ENCODE measurements around the gene CYB5B.
A peak's percentile ranks its signal among the peaks of the same experiment; 100 is the strongest.

The CYB5B gene

GRCh38 chr16:69476920-69477443 lies 52.6 kb downstream of the CYB5B start:
- Mint-ChIP-seq H3K36me3 (ENCODE audit: low read depth) (peaks cover 2% of the 10 kb centered on the region), H3K27me3 (ENCODE audit: low read depth) (no peaks in the 10 kb centered on the region), H3K4me1 (ENCODE audit: low read depth) (peaks cover 4% of the 10 kb centered on the region), H3K27ac (no peak overlapping the region), H3K9me3 (no peaks in the 10 kb centered on the region), H3K4me3 (no peak overlapping the region)
- no peak for DNase-seq (ENCODE audit: low spot score)

- Mint-ChIP-seq H3K4me3 (no peak overlapping the region), H3K9me3 (no peaks in the 10 kb centered on the region), H3K36me3 (ENCODE audit: low read depth) (peaks cover 2% of the 10 kb centered on the region), H3K27ac (no peak overlapping the region), H3K27me3 (ENCODE audit: low read depth) (no peaks in the 10 kb centered on the region), H3K4me1 (ENCODE audit: low read depth) (peaks cover 4% of the 10 kb centered on the region)
- DNase-seq (ENCODE audit: low spot score): no peak
Observed at GRCh38 chr16:69477546-69477945, 53.1 kb downstream of the CYB5B start.

- no peak for DNase-seq (ENCODE audit: low spot score)
- H3K36me3 Mint-ChIP-seq (ENCODE audit: low read depth): peaks cover 2% of the 10 kb centered on the region
- H3K27ac Mint-ChIP-seq: no peak overlapping the region
- no peak overlapping the region for H3K4me3 Mint-ChIP-seq
- peaks cover 4% of the 10 kb centered on the region for H3K4me1 Mint-ChIP-seq (ENCODE audit: low read depth)
- H3K27me3 Mint-ChIP-seq (ENCODE audit: low read depth): no peaks in the 10 kb centered on the region
- no peaks in the 10 kb centered on the region for H3K9me3 Mint-ChIP-seq
Observed at GRCh38 chr16:69478685-69479084, 54.3 kb downstream of the CYB5B start.

- peaks cover 2% of the 10 kb centered on the region for H3K36me3 Mint-ChIP-seq (ENCODE audit: low read depth)
- peaks cover 4% of the 10 kb centered on the region for H3K4me1 Mint-ChIP-seq (ENCODE audit: low read depth)
- H3K4me3 Mint-ChIP-seq: no peak overlapping the region
- H3K9me3 Mint-ChIP-seq: no peaks in the 10 kb centered on the region
- no peaks in the 10 kb centered on the region for H3K27me3 Mint-ChIP-seq (ENCODE audit: low read depth)
- no peak for DNase-seq (ENCODE audit: low spot score)
- H3K27ac Mint-ChIP-seq: no peak overlapping the region
Observed at GRCh38 chr16:69479775-69480174, 55.4 kb downstream of the CYB5B start.

GRCh38 chr16:69481901-69482341 lies 57.5 kb downstream of the CYB5B start:
- Mint-ChIP-seq H3K36me3 (ENCODE audit: low read depth) (peaks cover 2% of the 10 kb centered on the region), H3K27ac (no peak overlapping the region), H3K4me1 (ENCODE audit: low read depth) (peaks cover 2% of the 10 kb centered on the region), H3K4me3 (no peak overlapping the region), H3K9me3 (no peaks in the 10 kb centered on the region), H3K27me3 (ENCODE audit: low read depth) (no peaks in the 10 kb centered on the region)
- no peak for DNase-seq (ENCODE audit: low spot score)

GRCh38 chr16:69482410-69482991 lies 58.1 kb downstream of the CYB5B start:
- no peaks in the 10 kb centered on the region for H3K9me3 Mint-ChIP-seq
- DNase-seq (ENCODE audit: low spot score): no peak
- no peak overlapping the region for H3K4me3 Mint-ChIP-seq
- no peak overlapping the region for H3K27ac Mint-ChIP-seq
- H3K4me1 Mint-ChIP-seq (ENCODE audit: low read depth): no peaks in the 10 kb centered on the region
- peaks cover 2% of the 10 kb centered on the region for H3K36me3 Mint-ChIP-seq (ENCODE audit: low read depth)
- no peaks in the 10 kb centered on the region for H3K27me3 Mint-ChIP-seq (ENCODE audit: low read depth)

- Mint-ChIP-seq H3K27ac (no peak overlapping the region), H3K36me3 (ENCODE audit: low read depth) (peaks cover 2% of the 10 kb centered on the region), H3K4me3 (no peak overlapping the region), H3K27me3 (ENCODE audit: low read depth) (no peaks in the 10 kb centered on the region), H3K9me3 (no peaks in the 10 kb centered on the region), H3K4me1 (ENCODE audit: low read depth) (no peaks in the 10 kb centered on the region)
- no peak for DNase-seq (ENCODE audit: low spot score)
Observed at GRCh38 chr16:69483611-69484010, 59.2 kb downstream of the CYB5B start.

- H3K27ac Mint-ChIP-seq: no peak overlapping the region
Observed at GRCh38 chr16:69485361-69485760, 60.9 kb downstream of the CYB5B start.

GRCh38 chr16:69485816-69486215 lies 61.4 kb downstream of the CYB5B start:
- H3K4me3 Mint-ChIP-seq: no peak overlapping the region
- H3K36me3 Mint-ChIP-seq (ENCODE audit: low read depth): no peaks in the 10 kb centered on the region
- H3K4me1 Mint-ChIP-seq (ENCODE audit: low read depth): no peaks in the 10 kb centered on the region
- no peaks in the 10 kb centered on the region for H3K9me3 Mint-ChIP-seq
- DNase-seq (ENCODE audit: low spot score): no peak
- H3K27ac Mint-ChIP-seq: no peak overlapping the region
- no peaks in the 10 kb centered on the region for H3K27me3 Mint-ChIP-seq (ENCODE audit: low read depth)

More at GRCh38 chr16:69485361-69485760, 60.9 kb downstream of the CYB5B start:
- Mint-ChIP-seq H3K4me1 (ENCODE audit: low read depth) (no peaks in the 10 kb centered on the region), H3K9me3 (no peaks in the 10 kb centered on the region), H3K27me3 (ENCODE audit: low read depth) (no peaks in the 10 kb centered on the region), H3K36me3 (ENCODE audit: low read depth) (no peaks in the 10 kb centered on the region), H3K4me3 (no peak overlapping the region)
- no peak for DNase-seq (ENCODE audit: low spot score)

- Mint-ChIP-seq H3K4me1 (ENCODE audit: low read depth) (no peaks in the 10 kb centered on the region), H3K27ac (no peak overlapping the region), H3K9me3 (no peaks in the 10 kb centered on the region), H3K27me3 (ENCODE audit: low read depth) (no peaks in the 10 kb centered on the region), H3K4me3 (no peak overlapping the region), H3K36me3 (ENCODE audit: low read depth) (no peaks in the 10 kb centered on the region)
- no peak for DNase-seq (ENCODE audit: low spot score)
Observed at GRCh38 chr16:69486272-69486671, 61.9 kb downstream of the CYB5B start.

GRCh38 chr16:69486724-69487123 lies 62.3 kb downstream of the CYB5B start:
- no peak for DNase-seq (ENCODE audit: low spot score)
- Mint-ChIP-seq H3K27me3 (ENCODE audit: low read depth) (no peaks in the 10 kb centered on the region), H3K36me3 (ENCODE audit: low read depth) (no peaks in the 10 kb centered on the region), H3K4me1 (ENCODE audit: low read depth) (no peaks in the 10 kb centered on the region), H3K9me3 (no peaks in the 10 kb centered on the region), H3K4me3 (no peak overlapping the region), H3K27ac (no peak overlapping the region)

GRCh38 chr16:69490707-69491324 lies 66.4 kb downstream of the CYB5B start:
- no peaks in the 10 kb centered on the region for H3K27me3 Mint-ChIP-seq (ENCODE audit: low read depth)
- no peak for DNase-seq (ENCODE audit: low spot score)
- H3K27ac Mint-ChIP-seq: no peak overlapping the region
- no peak overlapping the region for H3K4me3 Mint-ChIP-seq
- no peaks in the 10 kb centered on the region for H3K4me1 Mint-ChIP-seq (ENCODE audit: low read depth)
- H3K36me3 Mint-ChIP-seq (ENCODE audit: low read depth): no peaks in the 10 kb centered on the region
- H3K9me3 Mint-ChIP-seq: no peaks in the 10 kb centered on the region

GRCh38 chr16:69494991-69495392 lies 70.6 kb downstream of the CYB5B start:
- peak; percentile 36 for DNase-seq (ENCODE audit: low spot score)
- no peaks in the 10 kb centered on the region for H3K27me3 Mint-ChIP-seq (ENCODE audit: low read depth)
- no peaks in the 10 kb centered on the region for H3K36me3 Mint-ChIP-seq (ENCODE audit: low read depth)
- H3K4me1 Mint-ChIP-seq (ENCODE audit: low read depth): no peaks in the 10 kb centered on the region
- no peak overlapping the region for H3K27ac Mint-ChIP-seq
- no peaks in the 10 kb centered on the region for H3K9me3 Mint-ChIP-seq
- no peak overlapping the region for H3K4me3 Mint-ChIP-seq

GRCh38 chr16:69495821-69496220 lies 71.4 kb downstream of the CYB5B start:
- no peak overlapping the region for H3K4me3 Mint-ChIP-seq
- DNase-seq (ENCODE audit: low spot score): no peak
- H3K27ac Mint-ChIP-seq: no peak overlapping the region
- H3K36me3 Mint-ChIP-seq (ENCODE audit: low read depth): no peaks in the 10 kb centered on the region
- H3K27me3 Mint-ChIP-seq (ENCODE audit: low read depth): no peaks in the 10 kb centered on the region
- no peaks in the 10 kb centered on the region for H3K4me1 Mint-ChIP-seq (ENCODE audit: low read depth)
- no peaks in the 10 kb centered on the region for H3K9me3 Mint-ChIP-seq

- no peak overlapping the region for H3K27ac Mint-ChIP-seq
- H3K4me1 Mint-ChIP-seq (ENCODE audit: low read depth): no peaks in the 10 kb centered on the region
- H3K9me3 Mint-ChIP-seq: no peaks in the 10 kb centered on the region
- H3K36me3 Mint-ChIP-seq (ENCODE audit: low read depth): no peaks in the 10 kb centered on the region
- no peak overlapping the region for H3K4me3 Mint-ChIP-seq
- DNase-seq (ENCODE audit: low spot score): no peak
- no peaks in the 10 kb centered on the region for H3K27me3 Mint-ChIP-seq (ENCODE audit: low read depth)
Observed at GRCh38 chr16:69496376-69496775, 72.0 kb downstream of the CYB5B start.

Data from T-helper 2 cell treated with Interferon-gamma antibody and Interleukin-4, amounts not matched to agents 5 μg/mL and 100 μg/mL, for 36 hours (primary cell).